DND-41 (cell line): ENCODE data around the gene NAB2.
A peak's percentile ranks its signal among the peaks of the same experiment; 100 is the strongest.

ENCODE experiments used
- ATAC-seq: fragments of 200-7000 bp; cut with Tn5 transposase; 3 replicates; pipeline ENCODE4 v1.9.1; 2021; ENCODE audit warnings: low read depth; ENCODE audit not compliant: insufficient read depth
- DNase-seq: peaks from one replicate; pipeline ENCODE4 v3.0.0-alpha.2; 2020
- H2AFZ ChIP-seq: 2 replicates; pipeline ENCODE4 v1.6.0; 2012; ENCODE audit warnings: low read depth, low read length
- H3K27ac ChIP-seq: 2 replicates; pipeline ENCODE4 v1.5.1; 2012; ENCODE audit warnings: low read length, inconsistent platforms
- H3K27me3 ChIP-seq: fragments of 200-600 bp; sonication (generic); 2 replicates; pipeline ENCODE4 v1.6.0; 2012; ENCODE audit warnings: low read length, mild to moderate bottlenecking, inconsistent platforms; ENCODE audit not compliant: insufficient read depth, poor library complexity
- H3K36me3 ChIP-seq: 2 replicates; pipeline ENCODE4 v1.5.1; 2012; ENCODE audit warnings: low read length, inconsistent platforms; ENCODE audit not compliant: insufficient read depth
- H3K4me1 ChIP-seq: 2 replicates; pipeline ENCODE4 v1.5.1; 2012; ENCODE audit warnings: mild to moderate bottlenecking, low read length; ENCODE audit not compliant: insufficient read depth
- H3K4me2 ChIP-seq: 2 replicates; pipeline ENCODE4 v1.6.0; 2012; ENCODE audit warnings: mild to moderate bottlenecking, moderate library complexity, low read length, inconsistent platforms; ENCODE audit not compliant: insufficient read depth
- H3K4me3 ChIP-seq, 2 experiments: fragments of 200-600 bp in 1 of 2; shearing (Covaris generic) in 1 of 2; 2 replicates each; pipeline ENCODE4 v1.5.1; 2012 to 2016; ENCODE audit warnings: inconsistent platforms in 2 of 2, low read length in 2 of 2, mild to moderate bottlenecking in 2 of 2, low read depth in 1 of 2, moderate library complexity in 1 of 2
- H3K79me2 ChIP-seq: 2 replicates; pipeline ENCODE4 v1.6.0; 2012; ENCODE audit warnings: low read length, inconsistent platforms; ENCODE audit not compliant: insufficient read depth
- H3K9ac ChIP-seq: 2 replicates; pipeline ENCODE4 v1.6.0; 2012; ENCODE audit warnings: low read depth, mild to moderate bottlenecking, inconsistent platforms, low read length, moderate library complexity
- H3K9me3 ChIP-seq: 2 replicates; pipeline ENCODE4 v1.5.1; 2012; ENCODE audit warnings: low read length, moderate library complexity, mild to moderate bottlenecking, inconsistent platforms; ENCODE audit not compliant: insufficient read depth, severe bottlenecking
- H4K20me1 ChIP-seq: 2 replicates; pipeline ENCODE4 v1.6.0; 2012; ENCODE audit warnings: low read length; ENCODE audit not compliant: insufficient read depth
- CTCF ChIP-seq: IDR thresholded peaks from 2 replicates; pipeline ENCODE4 v1.5.1; 2012; ENCODE audit warnings: borderline replicate concordance, low read length, moderate library complexity, mild to moderate bottlenecking; ENCODE audit not compliant: poor library complexity, severe bottlenecking; ENCODE audit errors: extremely low read depth
- EZH2 ChIP-seq: IDR thresholded peaks from 3 replicates; pipeline ENCODE4 v1.6.1; 2012; ENCODE audit warnings: borderline replicate concordance, low read depth, mild to moderate bottlenecking, moderate library complexity, low read length, inconsistent platforms; ENCODE audit not compliant: severe bottlenecking

The NAB2 gene

GRCh38 chr12:57112492-57113294, 23.8 kb downstream of the NAB2 start:
- H3K4me1 ChIP-seq = peaks cover 37% of the 10 kb centered on the region
- peaks cover 1% of the 10 kb centered on the region; the same call in 1 of the 2 replicates for H4K20me1 ChIP-seq
- H3K4me2 ChIP-seq = peak overlapping the region; percentile 99
- peak overlapping the region; percentile 89; the same call in 1 of the 2 replicates for H2AFZ ChIP-seq
- H3K9ac ChIP-seq = peak overlapping the region; percentile 78
- H3K27me3 ChIP-seq = no peaks in the 10 kb centered on the region
- ATAC-seq = no peak
- peaks cover 19% of the 10 kb centered on the region for H3K79me2 ChIP-seq
- peak; percentile 100 for TF ChIP-seq CTCF
- no peak for TF ChIP-seq EZH2
- no peaks in the 10 kb centered on the region for H3K9me3 ChIP-seq
- H3K27ac ChIP-seq = peak overlapping the region; percentile 93
- H3K36me3 ChIP-seq = no peaks in the 10 kb centered on the region
- DNase-seq = no peak
- H3K4me3 ChIP-seq = peak overlapping the region in 1 of 2 experiments; percentile 90; a peak in 2 of 4 replicates

- Histone ChIP-seq H3K79me2 (no peaks in the 10 kb centered on the region), H3K36me3 (no peaks in the 10 kb centered on the region), H3K27ac (no peak overlapping the region), H3K4me2 (no peak overlapping the region), H4K20me1 (no peaks in the 10 kb centered on the region), H2AFZ (no peak overlapping the region), H3K4me1 (peaks cover 15% of the 10 kb centered on the region), H3K27me3 (no peaks in the 10 kb centered on the region), H3K9me3 (no peaks in the 10 kb centered on the region), H3K9ac (no peak overlapping the region), H3K4me3 (no peak overlapping the region)
- no peak for DNase-seq
- TF ChIP-seq CTCF (no peak), EZH2 (no peak)
- ATAC-seq = no peak
These were observed 27.8 kb downstream of the NAB2 start for GRCh38 chr12:57116580-57117281.

- H2AFZ ChIP-seq = no peak overlapping the region
These were observed 29.9 kb downstream of the NAB2 start for GRCh38 chr12:57118711-57119271.

More at GRCh38 chr12:57118711-57119271, 29.9 kb downstream of the NAB2 start:
- no peaks in the 10 kb centered on the region for H3K4me1 ChIP-seq
- DNase-seq (no peak), ATAC-seq (no peak)
- no peak overlapping the region for H3K27ac ChIP-seq
- H3K4me2 ChIP-seq = no peak overlapping the region
- no peaks in the 10 kb centered on the region for H3K79me2 ChIP-seq
- H3K9ac ChIP-seq = no peak overlapping the region
- TF ChIP-seq EZH2 (no peak), CTCF (no peak)
- no peaks in the 10 kb centered on the region for H3K27me3 ChIP-seq
- no peaks in the 10 kb centered on the region for H3K9me3 ChIP-seq
- no peaks in the 10 kb centered on the region for H3K36me3 ChIP-seq
- no peak overlapping the region for H3K4me3 ChIP-seq
- H4K20me1 ChIP-seq = no peaks in the 10 kb centered on the region
